NCI-H187 (cell line): Measurements from ENCODE around the gene TMEM151B.
"Not testable (repeated sequence)": the region's sequence is repeated elsewhere in the genome, so short reads cannot be mapped to it uniquely, and the experiment has no call there.

Experiments
- DNase-seq, 2 experiments: peaks; one replicate each; lab custom pipeline; 2025; lab: John Stamatoyannopoulos, UW

The TMEM151B gene

GRCh38 chr6:44304282-44305199 lies 34.3 kb downstream of the TMEM151B start:
- DNase-seq: no peak

GRCh38 chr6:44305200-44305725 lies 35.0 kb downstream of the TMEM151B start:
- DNase-seq: no peak

GRCh38 chr6:44306710-44307109 lies 36.5 kb downstream of the TMEM151B start:
- no peak for DNase-seq

- DNase-seq: no peak
Measured at GRCh38 chr6:44307217-44307616, 37.0 kb downstream of the TMEM151B start.

GRCh38 chr6:44309092-44309491 lies 38.8 kb downstream of the TMEM151B start:
- DNase-seq: no peak

GRCh38 chr6:44309631-44310030 lies 39.4 kb downstream of the TMEM151B start:
- DNase-seq: no peak

- DNase-seq: no peak
Measured at GRCh38 chr6:44310241-44310640, 40.0 kb downstream of the TMEM151B start.

GRCh38 chr6:44311304-44311703 lies 41.1 kb downstream of the TMEM151B start:
- no peak for DNase-seq

- DNase-seq: no peak
Measured at GRCh38 chr6:44311767-44312166, 41.5 kb downstream of the TMEM151B start.

GRCh38 chr6:44312901-44313788 lies 42.9 kb downstream of the TMEM151B start, which contains the start of gene AARS2:
TSS of gene AARS2 (minus strand) at chr6:44313347. CDS start at chr6:44313323, 24 bp downstream.
- DNase-seq: peak; percentile 68 to 75

- DNase-seq: not testable (repeated sequence)
Measured at GRCh38 chr6:44314657-44315056, 44.4 kb downstream of the TMEM151B start.

GRCh38 chr6:44315516-44315915 lies 45.3 kb downstream of the TMEM151B start:
- no peak for DNase-seq

GRCh38 chr6:44315951-44316350 lies 45.7 kb downstream of the TMEM151B start:
- DNase-seq: no peak

- DNase-seq: no peak
Measured at GRCh38 chr6:44316481-44316880, 46.2 kb downstream of the TMEM151B start.

GRCh38 chr6:44317136-44317631 lies 46.9 kb downstream of the TMEM151B start:
- DNase-seq: not testable (repeated sequence)

- DNase-seq: no peak
Measured at GRCh38 chr6:44321210-44321609, 51.0 kb downstream of the TMEM151B start.

GRCh38 chr6:44327096-44327495 lies 56.8 kb downstream of the TMEM151B start:
- no peak for DNase-seq

GRCh38 chr6:44327760-44328159 lies 57.5 kb downstream of the TMEM151B start:
- DNase-seq: no peak

- DNase-seq: not testable (repeated sequence)
Measured at GRCh38 chr6:44328203-44328602, 58.0 kb downstream of the TMEM151B start.

GRCh38 chr6:44329858-44330257 lies 59.6 kb downstream of the TMEM151B start:
- no peak for DNase-seq

- peak in 1 of 2 experiments; percentile 72 for DNase-seq
Measured at GRCh38 chr6:44332585-44332984, 62.3 kb downstream of the TMEM151B start.

GRCh38 chr6:44333273-44333919 lies 63.1 kb downstream of the TMEM151B start:
- DNase-seq: no peak
